ENCODE measurements around the gene DPF3.

DNA sequence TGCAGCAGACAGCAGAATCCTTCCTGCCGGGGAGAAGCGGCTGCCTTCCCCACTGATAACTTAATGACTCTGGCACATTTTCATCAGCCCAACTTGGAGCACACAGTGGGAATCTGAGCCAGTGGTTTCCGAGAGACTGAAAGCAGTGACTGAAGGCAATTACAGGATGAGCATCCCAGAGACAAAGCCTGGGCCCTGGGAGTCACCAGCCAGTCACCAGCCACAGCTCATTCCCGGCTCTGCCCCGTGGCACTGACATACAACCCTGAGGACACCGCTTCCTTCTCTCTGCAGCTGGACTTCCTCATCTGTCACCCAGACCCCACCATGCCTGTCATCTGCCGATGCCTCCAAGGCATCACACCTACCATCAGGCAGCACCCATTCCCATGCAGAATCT, 192.3 kb downstream of the DPF3 start:
- TF ChIP-seq NFRKB (IDR thresholded peaks at IDR 0.05) (no peak), FOXM1 (IDR thresholded peaks at IDR 0.05; ENCODE audit: borderline replicate concordance) (no peak), BHLHE40 (IDR thresholded peaks at IDR 0.05; ENCODE audit: borderline replicate concordance) (no peak), FOXK2 (IDR thresholded peaks at IDR 0.05) (no peak), ARNT (IDR thresholded peaks at IDR 0.05) (no peak)

All from HEK293T (cell line).